GM12878 (cell line): Measurements from ENCODE around the gene PGAM2.

ENCODE experiments used
- CTCF ChIP-seq, 3 experiments: IDR thresholded peaks in 2 of 3; conservative IDR thresholded peaks in 1 of 3; 2 replicates each; pipeline ENCODE4 v1.5.1; 2011; ENCODE audit warnings: low read depth in 3 of 3, low read length in 3 of 3, mild to moderate bottlenecking in 3 of 3, control low read depth in 2 of 3, moderate library complexity in 2 of 3, inconsistent platforms in 1 of 3, mixed read lengths in 1 of 3; ENCODE audit not compliant: control insufficient read depth in 2 of 3, insufficient read depth in 1 of 3; ENCODE audit errors: extremely low read depth in 1 of 3
- HDAC6 ChIP-seq: fragments of 200-600 bp; sonication (generic); IDR thresholded peaks from one replicate; pipeline ENCODE4 v1.8.0; 2017; ENCODE audit warnings: antibody characterized with exemption; ENCODE audit not compliant: unreplicated experiment
- TARDBP ChIP-seq: IDR thresholded peaks from 2 replicates; pipeline ENCODE4 v1.6.1; 2016; ENCODE audit warnings: borderline replicate concordance

- TF ChIP-seq CTCF (IDR thresholded peaks at IDR 0.05 in 2 of 3, conservative IDR thresholded peaks at IDR 0.05 in 1 of 3; ENCODE audit: control insufficient read depth in 2 of 3, extremely low read depth in 1 of 3, insufficient read depth in 1 of 3, low read depth in 3 of 3, low read length in 3 of 3) (no peak), TARDBP (no peak), HDAC6 (no peak)
These were observed 1.8 kb downstream of the PGAM2 start for GRCh38 chr7:44063547-44063893.
